Kidney (tissue), 14 donors: ENCODE measurements around the gene CDKN3. TPM values are rescaled to one million over a fixed set of nuclear protein-coding genes. Genes with fewer than 3 reads are reported as not detected.

ENCODE experiments used
- DNase-seq, 5 donors: peaks; one replicate each; pipeline ENCODE4 v3.0.0-alpha.2; 2013 to 2020
- FAIRE-seq: peaks from 2 replicates; lab custom pipeline; 2012; peaks lifted over from hg19 to GRCh38; lab: Jason Lieb, UNC
- H3K27ac ChIP-seq, 2 donors: one replicate each; pipeline ENCODE4 v1.7.0; 2013; ENCODE audit warnings: low read depth in 2 of 2, low read length in 2 of 2, inconsistent platforms in 1 of 2
- H3K27me3 ChIP-seq: one replicate; pipeline ENCODE4 v1.7.1; 2013; ENCODE audit warnings: low read length, inconsistent platforms; ENCODE audit not compliant: control insufficient read depth, insufficient read depth
- H3K36me3 ChIP-seq, 3 donors: one replicate each; pipeline versions ENCODE4 v1.7.0 to v1.7.1; 2013; ENCODE audit warnings: low read length in 3 of 3, control low read depth in 1 of 3, inconsistent platforms in 1 of 3; ENCODE audit not compliant: insufficient read depth in 3 of 3, control insufficient read depth in 2 of 3
- H3K4me1 ChIP-seq, 3 donors: one replicate each; pipeline versions ENCODE4 v1.7.0 to v1.7.1; 2013; ENCODE audit warnings: low read length in 3 of 3, inconsistent platforms in 1 of 3, low read depth in 1 of 3; ENCODE audit not compliant: control insufficient read depth in 2 of 3, insufficient read depth in 2 of 3
- H3K4me3 ChIP-seq, 3 donors: one replicate each; pipeline versions ENCODE4 v1.7.0 to v1.8.1; 2013; ENCODE audit warnings: low read length in 3 of 3, control low read depth in 1 of 3, inconsistent platforms in 1 of 3
- H3K9ac ChIP-seq, 3 donors: one replicate each; pipeline versions ENCODE4 v1.7.0 to v1.7.1; 2013; ENCODE audit warnings: low read length in 3 of 3, control low read depth in 1 of 3, inconsistent platforms in 1 of 3
- H3K9me3 ChIP-seq, 3 donors: one replicate each; pipeline versions ENCODE4 v1.7.0 to v1.7.1; 2013; ENCODE audit warnings: low read length in 3 of 3, control low read depth in 1 of 3, inconsistent platforms in 1 of 3; ENCODE audit not compliant: control insufficient read depth in 2 of 3, insufficient read depth in 1 of 3
- CTCF ChIP-seq: IDR thresholded peaks from 3 replicates; pipeline ENCODE4 v1.5.1; 2012; ENCODE audit warnings: mild to moderate bottlenecking, moderate library complexity, borderline replicate concordance; ENCODE audit not compliant: insufficient read depth; ENCODE audit errors: extremely low read depth
- intact Hi-C: fragments of 100-400 bp; cut with DNase I; formaldehyde crosslinking; loops from one replicate; pipeline ENCODE4 v1.11.1; 2022
- polyA plus RNA-seq: library from polyadenylated mRNA; stranded (reverse); fragments of 350-450 nt; fragmentation: Illumina TruSeq; extraction: RNeasy Lipid Tissue Mini Kit (QIAGEN cat#74804); gene quantifications from one replicate; pipeline ENCODE4 v1.2.3, GENCODE V29; 2014; ENCODE audit warnings: low read depth, low replicate concordance; ENCODE audit not compliant: insufficient read depth
- total RNA-seq: library from RNA; stranded (reverse); fragmentation: NEBNext Ultra II Directional; extraction: Animal tissue kit (Norgen Biotek cat#: 25700); gene quantifications from one replicate; pipeline ENCODE4 v1.2.1, GENCODE V29; 2021
- donor health status: control.
- donor health status: control.
- donor health status: control.
- donor health status: control.
- donor health status: control.
- donor health status: DM: yes; HTN: yes; CAD: no.
- donor health status: Normal renal cell carcinoma (clear cell type).

The CDKN3 gene
- total and polyA plus RNA-seq, 2 donors from 2014 or later: 1.2 to 2.1 TPM

GRCh38 chr14:54360667-54361066 is 36.1 kb upstream of the CDKN3 start:
- Histone ChIP-seq H3K9me3 (no peaks in the 10 kb centered on the region), H3K36me3 (no peaks in the 10 kb centered on the region), H3K27ac (no peak overlapping the region), H3K27me3 (no peaks in the 10 kb centered on the region), H3K9ac (no peak overlapping the region), H3K4me3 (no peak overlapping the region), H3K4me1 (peaks cover 0 to 3% (median 0%) of the 10 kb centered on the region in 3 donors)
- no peak for TF ChIP-seq CTCF
- FAIRE-seq (no peak), DNase-seq (no peak)
- intact Hi-C loops: no loop called here

- FAIRE-seq (no peak), DNase-seq (no peak)
- intact Hi-C loops: no loop called here
- no peak overlapping the region for H3K27ac ChIP-seq
- no peak overlapping the region for H3K4me3 ChIP-seq
- no peaks in the 10 kb centered on the region for H3K9me3 ChIP-seq
- H3K4me1 ChIP-seq: peaks cover 3 to 5% (median 3%) of the 10 kb centered on the region in 3 donors
- TF ChIP-seq CTCF: no peak
- H3K36me3 ChIP-seq: no peaks in the 10 kb centered on the region
- H3K9ac ChIP-seq: no peak overlapping the region
- no peaks in the 10 kb centered on the region for H3K27me3 ChIP-seq
These were observed 34.7 kb upstream of the CDKN3 start for GRCh38 chr14:54362089-54362504.

GRCh38 chr14:54362759-54363437 is 33.9 kb upstream of the CDKN3 start:
- Histone ChIP-seq H3K9me3 (no peaks in the 10 kb centered on the region), H3K4me3 (no peak overlapping the region), H3K9ac (no peak overlapping the region), H3K4me1 (peaks cover 3 to 5% (median 4%) of the 10 kb centered on the region in 3 donors), H3K36me3 (no peaks in the 10 kb centered on the region), H3K27me3 (no peaks in the 10 kb centered on the region), H3K27ac (no peak overlapping the region)
- TF ChIP-seq CTCF: no peak
- intact Hi-C loops: no loop called here
- DNase-seq: no peak
- FAIRE-seq: no peak
